ENCODE data around the gene CNTFR.
A peak's percentile ranks its signal among the peaks of the same experiment; 100 is the strongest.
"Not testable (repeated sequence)": the region's sequence is repeated elsewhere in the genome, so short reads cannot be mapped to it uniquely, and the experiment has no call there.

Gene CNTFR

DNA sequence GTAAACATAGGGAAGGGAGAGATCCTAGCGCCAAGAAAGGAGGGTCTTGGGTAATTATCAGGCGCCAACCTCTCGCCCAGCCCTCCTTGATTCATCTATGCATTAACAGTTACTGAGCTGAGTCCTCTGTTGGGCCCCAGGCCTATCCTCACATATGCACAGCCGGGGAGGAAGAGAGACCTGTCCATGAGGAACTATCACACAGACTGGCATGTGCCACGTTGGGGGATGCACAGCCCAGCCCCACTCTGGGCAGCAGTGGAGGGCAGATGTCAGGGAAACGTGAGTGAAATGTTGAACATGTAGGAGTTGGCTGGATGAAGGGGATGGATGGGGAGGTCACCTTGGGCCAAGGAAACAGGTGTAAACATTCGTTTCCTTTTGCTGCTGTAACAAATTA lies 48.0 kb downstream of the CNTFR start:
- no peak for DNase-seq (ENCODE audit: low spot score)
- H3K27ac ChIP-seq = no peak overlapping the region
- ChIA-PET POLR2A (ENCODE audit: low non-redundant PET) (no interaction called here), CTCF (interaction anchor here (1.6 kb wide), 1 partner anchor 50 kb away, joined by 6 read pairs; no protein-coding TSS in a partner anchor)
- TF ChIP-seq, protein P1, sequence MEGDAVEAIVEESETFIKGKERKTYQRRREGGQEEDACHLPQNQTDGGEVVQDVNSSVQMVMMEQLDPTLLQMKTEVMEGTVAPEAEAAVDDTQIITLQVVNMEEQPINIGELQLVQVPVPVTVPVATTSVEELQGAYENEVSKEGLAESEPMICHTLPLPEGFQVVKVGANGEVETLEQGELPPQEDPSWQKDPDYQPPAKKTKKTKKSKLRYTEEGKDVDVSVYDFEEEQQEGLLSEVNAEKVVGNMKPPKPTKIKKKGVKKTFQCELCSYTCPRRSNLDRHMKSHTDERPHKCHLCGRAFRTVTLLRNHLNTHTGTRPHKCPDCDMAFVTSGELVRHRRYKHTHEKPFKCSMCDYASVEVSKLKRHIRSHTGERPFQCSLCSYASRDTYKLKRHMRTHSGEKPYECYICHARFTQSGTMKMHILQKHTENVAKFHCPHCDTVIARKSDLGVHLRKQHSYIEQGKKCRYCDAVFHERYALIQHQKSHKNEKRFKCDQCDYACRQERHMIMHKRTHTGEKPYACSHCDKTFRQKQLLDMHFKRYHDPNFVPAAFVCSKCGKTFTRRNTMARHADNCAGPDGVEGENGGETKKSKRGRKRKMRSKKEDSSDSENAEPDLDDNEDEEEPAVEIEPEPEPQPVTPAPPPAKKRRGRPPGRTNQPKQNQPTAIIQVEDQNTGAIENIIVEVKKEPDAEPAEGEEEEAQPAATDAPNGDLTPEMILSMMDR (conservative IDR thresholded peaks at IDR 0.05; ENCODE audit: low read depth) = no peak

- H3K27ac ChIP-seq = no peak overlapping the region
- TF ChIP-seq, protein P1 (conservative IDR thresholded peaks at IDR 0.05; ENCODE audit: low read depth) = no peak
- ChIA-PET POLR2A (ENCODE audit: low non-redundant PET) (no interaction called here), CTCF (interaction anchor here (0.6 to 1.6 kb wide), 3 partner anchors 51 to 329 kb away, joined by 4 to 8 read pairs (median 6); no protein-coding TSS in a partner anchor)
- peak; percentile 60 for DNase-seq (ENCODE audit: low spot score)
Observed at GRCh38 chr9:34540827-34541226, 48.7 kb downstream of the CNTFR start.

DNA sequence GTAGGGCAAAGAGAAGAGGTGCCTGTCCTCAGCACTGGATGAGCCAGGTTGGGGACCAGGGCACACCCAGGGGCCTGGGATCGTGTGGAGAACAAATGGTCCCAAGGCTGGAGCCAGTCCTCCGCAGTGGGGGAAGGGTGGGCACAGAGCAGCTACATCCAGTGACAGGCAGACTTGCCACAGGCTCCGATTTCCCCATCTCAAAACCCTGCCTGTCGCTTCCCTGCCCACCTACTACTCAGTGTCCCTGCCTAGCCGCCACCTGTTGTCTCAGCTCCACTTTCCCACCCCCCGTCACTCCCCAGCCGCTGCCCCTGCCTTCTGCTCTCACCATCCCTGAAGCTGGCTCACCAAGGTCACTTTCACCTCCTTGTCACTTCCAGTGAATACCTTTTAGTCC lies 52.8 kb downstream of the CNTFR start:
- no peak overlapping the region for H3K27ac ChIP-seq
- no peak for DNase-seq (ENCODE audit: low spot score)
- ChIA-PET POLR2A (ENCODE audit: low non-redundant PET) (no interaction called here), CTCF (interaction anchor here (0.6 to 1.5 kb wide), 5 partner anchors 11 to 123 kb away, joined by 3 to 5 read pairs (median 3); no protein-coding TSS in a partner anchor)
- TF ChIP-seq, protein P1 (conservative IDR thresholded peaks at IDR 0.05; ENCODE audit: low read depth) = no peak

DNA sequence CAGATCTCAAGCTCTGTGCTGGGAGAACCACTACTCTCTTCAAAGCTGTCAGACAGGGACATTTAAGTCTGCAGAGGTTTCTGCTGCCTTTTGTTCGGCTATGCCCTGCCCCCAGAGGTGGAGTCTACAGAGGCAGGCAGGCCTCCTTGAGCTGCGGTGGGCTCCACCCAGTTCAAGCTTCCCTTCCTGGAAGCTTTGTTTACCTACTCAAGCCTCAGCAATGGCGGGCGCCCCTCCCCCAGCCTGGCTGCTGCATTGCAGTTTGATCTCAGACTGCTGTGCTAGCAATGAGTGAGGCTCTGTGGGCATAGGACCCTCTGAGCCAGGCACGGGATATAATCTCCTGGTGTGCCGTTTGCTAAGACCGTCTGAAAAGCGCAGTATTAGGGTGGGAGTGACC lies 57.5 kb downstream of the CNTFR start:
- H3K27ac ChIP-seq; POLR2A ChIA-PET (ENCODE audit: low non-redundant PET); CTCF ChIA-PET; DNase-seq (ENCODE audit: low spot score): not testable (repeated sequence)

GRCh38 chr9:34526026-34526425 lies 63.5 kb downstream of the CNTFR start:
- TF ChIP-seq, protein P1 (conservative IDR thresholded peaks at IDR 0.05; ENCODE audit: low read depth) = no peak
- no peak overlapping the region for H3K27ac ChIP-seq
- no peak for DNase-seq (ENCODE audit: low spot score)
- POLR2A ChIA-PET (ENCODE audit: low non-redundant PET) = no interaction called here
- CTCF ChIA-PET = interaction anchor here (0.6 kb wide), 1 partner anchor 67 kb away, joined by 3 read pairs; no protein-coding TSS in a partner anchor

DNA sequence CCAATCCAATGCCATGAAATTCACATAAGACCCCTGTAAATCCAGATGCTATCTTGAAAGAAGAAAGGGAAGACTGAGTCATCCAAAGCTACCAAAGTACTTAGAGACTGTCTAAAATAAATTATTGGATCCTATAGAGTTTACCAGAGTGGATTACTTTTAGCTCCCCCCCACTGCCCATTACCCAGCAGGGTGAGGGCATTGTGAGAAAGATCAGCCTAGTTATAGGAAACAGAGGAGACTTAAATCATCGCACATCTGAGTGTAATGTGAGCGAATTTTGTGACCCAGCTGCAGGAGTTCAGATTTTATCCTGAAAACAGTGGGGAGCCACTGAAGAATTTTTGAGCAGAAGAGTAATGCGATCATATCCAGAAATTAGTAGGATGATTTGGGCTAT lies 65.2 kb downstream of the CNTFR start:
- TF ChIP-seq, protein P1 (conservative IDR thresholded peaks at IDR 0.05; ENCODE audit: low read depth) = no peak
- DNase-seq (ENCODE audit: low spot score) = no peak
- POLR2A ChIA-PET (ENCODE audit: low non-redundant PET) = no interaction called here
- H3K27ac ChIP-seq = no peak overlapping the region
- CTCF ChIA-PET = interaction anchor here (0.6 to 0.9 kb wide), 2 partner anchors 24 to 56 kb away, joined by 4 to 5 read pairs; no protein-coding TSS in a partner anchor

- peak; percentile 96 for DNase-seq (ENCODE audit: low spot score)
- CTCF ChIA-PET = interaction anchor here (0.7 kb wide), 2 partner anchors 27 to 110 kb away, joined by 3 to 4 read pairs; no protein-coding TSS in a partner anchor
- no peak within 1 kb of the TSS for H3K27ac ChIP-seq
- TF ChIP-seq, protein P1 (conservative IDR thresholded peaks at IDR 0.05; ENCODE audit: low read depth) = no peak
- POLR2A ChIA-PET (ENCODE audit: low non-redundant PET) = no interaction called here
Observed at GRCh38 chr9:34522971-34523797, 66.3 kb downstream of the CNTFR start, which contains the start of gene ENHO. TSS of gene ENHO (minus strand) at chr9:34522990. CDS start at chr9:34521695, 1,295 bp downstream.

All from RWPE1 (cell line).